Fibroblast of skin of scalp (primary cell): ENCODE data around the gene SLC9A9.

ENCODE experiments used
- DNase-seq: peaks from one replicate; pipeline ENCODE4 v3.0.0-alpha.2; 2013

The SLC9A9 gene

DNA sequence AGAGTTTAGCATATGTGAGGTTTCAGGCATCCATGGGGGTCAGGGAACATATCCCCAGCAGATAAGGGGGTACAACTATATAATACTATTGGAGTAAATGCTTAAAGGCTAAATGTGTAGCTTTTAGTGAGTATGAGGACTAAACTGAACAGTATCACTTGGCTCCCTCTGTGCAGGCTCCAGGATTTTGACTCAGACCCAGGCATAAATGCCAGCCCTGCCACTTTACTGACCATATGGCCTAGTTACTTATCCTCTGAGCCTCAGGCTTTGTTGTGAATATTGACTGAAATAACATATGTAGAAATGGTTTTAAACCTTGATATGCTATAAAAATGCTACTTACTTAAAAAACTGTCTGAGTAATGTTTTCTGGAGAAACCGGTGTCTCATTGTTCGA lies 577.1 kb downstream of the SLC9A9 start:
- DNase-seq: no peak

DNA sequence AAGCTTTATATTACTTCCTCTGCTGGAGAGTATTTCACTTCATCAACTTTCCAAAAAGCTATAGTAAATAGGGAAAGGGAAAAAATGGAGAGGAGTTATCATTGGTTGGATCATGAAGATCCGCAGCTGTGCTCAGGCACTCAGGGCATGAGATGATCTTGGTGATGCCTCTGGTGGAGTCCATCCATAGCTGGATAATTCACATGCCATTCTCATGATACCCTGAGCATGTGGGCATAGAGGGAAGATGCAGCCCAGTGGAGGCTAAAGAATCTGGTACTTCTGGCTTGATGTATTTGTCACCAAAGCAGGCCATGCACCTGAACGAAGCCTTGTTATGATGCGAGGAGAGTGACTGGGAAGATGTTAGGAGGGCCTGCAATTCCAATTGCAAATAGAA lies 578.5 kb downstream of the SLC9A9 start:
- DNase-seq: no peak

DNA sequence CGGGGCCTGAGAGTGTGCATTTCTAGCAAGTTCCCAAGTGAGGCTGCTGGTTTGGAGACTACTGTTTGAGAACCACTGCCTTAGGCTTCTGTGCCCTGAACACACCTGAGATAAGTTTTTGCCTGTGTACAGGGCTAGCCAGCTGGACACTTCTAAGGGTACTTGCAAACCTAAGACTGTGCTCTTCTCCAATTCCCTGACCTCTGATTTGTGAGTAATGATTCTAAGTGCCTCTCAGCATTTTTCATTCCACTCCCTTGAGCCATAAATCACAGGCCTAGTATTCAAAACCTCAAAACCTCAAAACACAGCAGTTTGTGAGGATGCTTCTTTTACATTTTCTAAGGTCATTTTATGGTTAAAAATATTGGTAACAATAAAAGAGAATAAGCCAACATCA lies 580.3 kb downstream of the SLC9A9 start:
- peak; percentile 37 for DNase-seq

DNA sequence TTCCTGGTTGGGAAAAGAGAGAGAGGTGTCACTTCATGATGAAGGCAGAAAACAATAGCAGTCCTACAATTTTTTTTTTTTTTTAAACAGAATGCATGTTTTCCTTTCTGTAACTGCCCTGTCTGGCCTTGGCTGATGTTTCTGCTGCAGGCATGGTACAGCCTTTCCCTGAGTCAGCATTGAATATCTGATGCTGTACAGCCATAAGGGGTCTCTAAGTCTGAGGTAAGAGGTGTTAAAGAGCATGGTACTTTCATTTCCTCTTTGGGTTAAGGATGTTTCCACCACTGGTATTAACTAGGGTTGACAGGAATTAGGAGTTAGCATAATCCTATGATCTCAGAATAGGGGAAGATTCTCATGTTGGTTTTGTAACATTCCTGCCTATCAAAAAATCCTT lies 581.3 kb downstream of the SLC9A9 start:
- DNase-seq: no peak

DNA sequence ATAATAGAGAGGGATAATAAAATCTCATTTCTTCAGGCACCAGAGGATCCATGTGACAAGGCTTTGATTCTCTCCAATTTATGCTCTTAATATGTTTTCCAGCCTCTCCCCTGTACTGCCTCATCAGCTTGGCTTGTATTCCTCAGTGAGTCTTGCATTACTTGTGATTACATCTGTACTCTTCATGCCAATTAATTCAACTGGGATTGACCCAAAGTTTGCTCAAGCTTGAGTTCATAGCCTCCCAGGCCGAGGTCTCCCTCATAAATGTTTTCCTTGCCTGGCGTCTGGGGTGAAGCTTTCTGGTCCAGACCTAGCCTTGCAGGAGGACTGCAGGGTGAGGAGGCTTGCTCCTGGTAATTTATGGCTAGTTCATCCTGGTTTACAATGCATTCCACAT lies 581.8 kb downstream of the SLC9A9 start:
- DNase-seq: no peak

DNA sequence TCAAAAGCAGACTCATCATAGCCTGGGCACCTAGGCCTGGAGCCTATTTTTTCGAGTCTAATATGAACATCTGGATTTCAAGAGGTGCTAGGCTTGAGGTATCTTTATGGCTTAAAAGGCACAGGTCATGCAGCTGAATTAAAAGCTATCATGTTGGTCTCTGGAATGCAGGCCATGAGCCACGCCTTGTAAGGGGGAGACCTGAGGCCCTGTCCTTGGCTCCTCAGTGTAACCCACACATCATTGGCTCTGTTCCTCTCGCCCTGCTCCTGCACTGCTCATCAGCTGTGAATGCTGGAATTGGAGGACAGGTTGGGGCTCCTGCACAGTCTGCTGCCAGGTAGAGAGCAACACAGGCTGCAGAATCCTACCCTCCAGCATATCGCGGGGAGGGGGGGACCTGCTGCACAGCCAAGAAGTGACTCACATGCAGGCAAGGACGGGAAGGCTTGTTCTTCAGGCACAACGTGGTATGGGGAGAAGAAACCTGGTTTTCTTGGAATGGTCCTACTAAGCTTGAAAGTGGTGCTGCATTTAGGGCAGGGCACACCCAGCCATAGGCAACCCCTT lies 582.7 kb downstream of the SLC9A9 start:
- DNase-seq: no peak

DNA sequence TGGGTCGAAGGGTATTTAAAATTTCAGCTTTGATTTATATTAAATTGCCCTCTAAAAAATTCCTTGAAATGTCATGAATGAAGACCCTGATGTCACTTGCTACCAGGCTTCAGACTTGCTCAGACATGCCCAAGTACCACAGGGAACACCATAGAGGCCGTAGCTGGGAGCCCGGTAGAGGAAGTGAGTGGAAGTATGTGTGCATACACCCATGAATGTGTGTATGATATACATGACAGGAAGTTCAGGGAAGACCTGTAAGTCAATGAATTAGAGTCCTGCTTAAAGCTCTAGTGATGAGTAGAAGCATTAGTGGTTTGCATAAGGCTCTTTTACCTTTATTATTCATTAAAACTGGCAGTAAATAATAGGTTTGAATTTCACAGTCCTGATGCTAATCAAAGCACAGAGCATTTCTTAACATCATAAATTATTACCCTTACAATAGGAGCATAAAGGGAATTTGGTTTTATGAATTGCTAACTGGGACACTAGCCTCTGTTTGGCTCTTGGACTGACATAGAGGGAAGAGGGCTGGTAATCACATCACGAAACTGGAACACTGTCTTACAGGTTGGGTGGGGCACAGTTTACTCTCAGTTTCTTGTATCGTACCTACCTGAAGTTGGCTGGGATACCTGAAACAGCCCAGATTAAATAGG lies 584.3 kb downstream of the SLC9A9 start:
- DNase-seq: no peak

DNA sequence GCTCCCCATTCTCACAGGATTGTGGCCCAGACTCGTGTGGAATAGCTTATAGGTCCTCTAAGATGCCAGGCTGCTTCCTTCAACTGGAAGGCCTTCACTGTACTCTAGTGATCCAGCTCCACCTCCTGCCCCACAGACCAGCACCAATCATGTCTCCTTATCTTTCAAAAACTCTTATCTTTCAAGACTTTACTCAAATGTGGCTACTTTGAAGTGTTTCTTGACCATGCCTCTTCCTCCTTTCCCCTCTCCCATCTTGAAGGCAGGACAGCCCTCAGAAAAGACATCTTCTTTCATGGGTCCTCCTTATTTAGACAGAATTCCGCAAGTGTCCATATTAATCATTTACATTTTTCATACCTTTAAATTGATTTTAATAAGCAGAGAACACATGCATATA lies 586.4 kb downstream of the SLC9A9 start:
- DNase-seq: no peak

DNA sequence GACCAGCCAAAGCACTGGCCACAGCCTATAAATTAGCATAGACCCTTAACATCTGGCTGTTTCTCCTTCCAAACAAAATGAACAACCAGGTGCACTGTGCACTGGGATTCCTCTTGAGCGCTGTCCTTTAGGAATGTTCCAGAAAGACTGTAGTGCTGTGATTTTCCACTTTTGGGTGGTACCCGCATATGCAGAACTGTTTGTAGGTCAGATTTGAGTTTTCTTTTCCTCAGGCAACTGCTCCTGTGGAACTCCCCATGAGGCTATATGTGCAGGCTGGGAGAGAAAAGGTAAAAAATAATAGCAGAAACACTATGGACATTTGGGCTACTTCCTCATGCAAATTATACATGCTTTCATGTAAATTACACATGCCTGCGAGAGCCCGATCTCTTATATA lies 589.6 kb downstream of the SLC9A9 start:
- no peak for DNase-seq

DNA sequence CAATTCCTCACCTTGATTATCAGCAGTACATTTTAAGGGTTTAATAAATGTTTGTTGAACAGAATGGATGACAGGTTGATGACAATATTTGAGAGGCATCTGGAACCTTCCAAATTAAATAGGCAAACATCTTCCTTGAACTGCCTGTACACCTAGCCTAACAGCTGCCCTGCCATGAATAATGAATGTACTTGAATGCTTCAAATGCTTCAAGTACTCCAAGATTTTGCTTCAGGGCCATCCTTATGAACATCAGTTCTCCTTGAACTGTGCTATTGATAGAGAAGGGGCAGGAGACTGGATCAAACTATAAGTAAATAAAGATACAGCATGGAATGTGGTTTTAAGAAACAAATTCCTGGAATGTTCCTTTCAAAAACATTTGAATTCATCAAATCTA lies 591.9 kb downstream of the SLC9A9 start:
- DNase-seq: no peak

DNA sequence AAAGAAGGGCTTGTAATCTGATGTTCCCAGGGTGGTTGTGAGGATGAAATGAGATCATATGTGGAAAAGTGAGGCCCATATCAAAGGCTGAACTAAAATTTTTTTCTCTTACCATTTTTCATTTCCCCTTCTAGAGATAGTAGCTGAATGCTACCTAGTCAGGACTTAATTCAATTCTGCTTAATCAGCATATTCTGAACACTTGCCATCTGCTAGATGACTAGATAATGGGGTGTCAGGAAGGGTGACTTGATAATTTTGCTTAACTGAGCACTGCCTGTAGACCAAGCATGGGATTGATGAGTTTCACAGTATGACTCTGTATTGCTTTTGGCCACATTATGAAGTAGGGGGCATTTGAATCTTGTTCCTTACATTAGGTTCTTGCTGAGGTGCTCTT lies 592.5 kb downstream of the SLC9A9 start:
- DNase-seq: no peak

DNA sequence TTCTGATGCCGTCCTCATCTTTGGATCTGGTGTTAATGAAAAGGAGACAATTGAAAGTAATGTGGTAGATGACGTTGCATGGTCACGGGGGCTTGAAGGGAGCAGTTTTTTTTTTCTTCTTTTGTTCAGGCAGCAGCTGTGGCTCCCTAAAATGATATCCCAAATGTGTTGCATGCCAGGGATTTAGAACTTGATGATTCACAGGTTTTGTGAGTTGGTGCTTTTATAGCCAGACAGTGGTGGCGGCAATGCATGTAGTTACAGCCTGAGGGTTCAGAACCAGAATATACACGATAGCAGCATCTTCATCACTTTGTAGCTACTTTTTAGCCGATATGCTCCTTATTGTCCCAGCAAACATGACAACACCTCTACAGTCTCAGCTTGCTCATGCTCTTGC lies 595.3 kb downstream of the SLC9A9 start:
- peak; percentile 53 for DNase-seq

DNA sequence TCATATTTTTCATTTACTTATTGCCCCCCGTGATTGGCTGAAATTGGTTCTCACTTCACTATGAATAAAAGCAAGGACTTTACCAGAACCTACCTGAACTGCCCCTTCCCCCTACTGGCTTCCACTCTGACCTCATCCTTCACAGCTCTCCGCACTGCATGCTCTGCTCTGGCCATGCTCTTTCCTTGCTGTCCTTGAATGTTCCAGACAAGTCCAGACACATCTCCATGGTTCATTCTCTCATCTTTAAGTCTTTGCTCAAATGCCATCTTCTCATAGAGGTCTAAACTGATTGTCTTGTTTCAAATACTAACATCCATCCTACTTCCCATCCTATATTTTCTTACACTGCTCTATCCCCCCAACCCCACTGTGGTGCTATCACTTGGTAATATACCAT lies 599.3 kb downstream of the SLC9A9 start:
- DNase-seq: no peak

DNA sequence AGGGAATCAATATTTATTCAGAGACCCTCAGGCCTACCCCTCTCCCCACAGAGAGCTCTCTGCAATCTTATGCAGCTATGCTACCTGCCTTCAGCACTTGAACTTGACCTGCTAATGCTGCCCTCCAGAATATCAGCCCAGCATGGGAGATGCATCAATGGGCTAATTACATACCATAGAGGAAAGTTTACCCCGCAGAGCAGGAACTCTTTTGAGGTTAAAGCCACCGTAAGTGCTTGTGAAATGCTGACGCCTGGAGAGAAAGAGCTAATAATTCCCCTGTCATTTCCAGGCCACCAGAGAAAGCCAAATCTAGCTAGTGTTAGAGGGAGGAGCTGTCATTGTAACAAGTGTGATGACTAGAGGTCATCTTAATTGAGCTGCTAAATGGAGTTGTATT lies 601.2 kb downstream of the SLC9A9 start:
- no peak for DNase-seq

DNA sequence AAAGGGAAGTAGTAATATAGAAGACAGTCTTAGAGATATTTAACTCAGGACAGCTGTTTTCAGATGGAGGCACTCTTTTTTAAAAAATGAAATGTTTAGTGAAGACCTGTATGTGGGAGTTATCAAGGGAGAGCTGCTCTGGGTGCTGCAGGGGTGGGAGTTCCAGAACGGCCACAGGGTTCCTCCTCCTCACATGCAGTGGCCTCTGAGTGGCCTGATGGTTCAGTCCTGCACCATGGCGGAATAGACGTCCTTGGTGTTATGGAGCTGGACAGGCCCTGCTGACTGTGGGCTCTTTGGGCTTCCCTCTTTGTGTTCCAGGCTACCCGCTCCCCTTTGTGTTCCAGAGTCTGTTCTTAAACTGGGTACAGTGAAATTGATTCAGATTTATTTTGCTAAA lies 602.6 kb downstream of the SLC9A9 start:
- no peak for DNase-seq

DNA sequence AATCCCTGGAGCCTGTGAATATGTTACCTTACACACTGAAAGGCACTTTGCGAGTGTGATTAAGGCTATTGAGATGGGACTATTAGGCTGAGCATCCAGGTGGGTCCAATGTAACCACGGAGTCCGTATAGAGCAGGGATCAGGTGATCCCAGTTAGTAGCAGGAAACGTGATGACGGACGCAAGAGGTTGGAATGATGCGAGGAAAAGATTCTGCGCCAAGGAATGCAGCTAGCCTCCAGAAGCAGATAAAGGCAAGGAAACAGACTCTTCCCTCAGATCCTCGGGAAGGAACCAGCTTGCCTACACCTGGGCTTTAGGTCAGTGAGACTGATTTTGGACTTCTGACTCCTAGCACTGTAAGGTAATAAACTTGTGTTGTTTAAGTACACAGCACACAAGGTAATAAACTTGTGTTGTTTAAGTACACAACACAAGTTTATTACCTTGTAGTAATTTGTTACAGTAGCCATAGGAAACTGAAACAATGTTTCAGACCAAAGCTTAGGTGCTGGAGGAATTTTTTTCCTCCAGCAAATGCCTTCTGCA lies 603.7 kb downstream of the SLC9A9 start:
- no peak for DNase-seq

DNA sequence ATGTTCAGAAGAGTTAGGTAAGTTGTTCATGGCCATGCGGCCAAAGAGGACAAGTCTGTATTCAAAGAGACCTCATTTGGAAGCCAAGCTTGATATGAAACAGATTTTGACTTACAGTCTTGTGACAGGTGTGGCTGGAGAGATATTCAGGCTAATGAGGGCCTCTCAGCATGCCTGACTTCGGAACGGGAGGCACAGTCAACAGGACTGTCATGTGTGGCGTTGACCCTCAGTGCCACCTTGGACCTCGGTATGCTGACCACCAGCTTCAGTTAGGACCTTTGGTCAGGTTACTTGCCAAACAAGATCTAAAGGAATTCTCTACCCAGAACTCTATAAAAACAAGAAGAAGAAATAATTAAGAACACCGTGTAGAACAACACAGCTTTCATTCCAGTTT lies 604.6 kb downstream of the SLC9A9 start:
- no peak for DNase-seq

DNA sequence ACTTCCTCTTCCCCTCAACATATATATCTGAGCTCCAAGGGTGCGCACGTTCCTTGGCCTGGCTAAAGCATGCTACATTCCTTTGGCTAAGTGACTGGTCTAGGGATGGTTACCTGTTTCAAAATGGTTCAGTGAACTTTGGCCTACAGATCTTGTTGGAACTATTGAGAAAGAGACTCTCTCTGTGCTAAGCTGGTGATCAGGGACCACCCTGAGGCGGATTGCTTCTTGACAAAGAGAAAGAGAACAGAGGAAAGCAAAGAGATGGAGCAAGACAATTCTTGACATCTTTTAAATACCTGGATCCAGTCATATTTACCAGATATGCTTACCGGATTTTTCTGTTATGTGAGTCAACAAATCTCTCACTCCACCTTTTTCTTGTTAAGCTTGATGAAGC lies 605.6 kb downstream of the SLC9A9 start:
- no peak for DNase-seq

DNA sequence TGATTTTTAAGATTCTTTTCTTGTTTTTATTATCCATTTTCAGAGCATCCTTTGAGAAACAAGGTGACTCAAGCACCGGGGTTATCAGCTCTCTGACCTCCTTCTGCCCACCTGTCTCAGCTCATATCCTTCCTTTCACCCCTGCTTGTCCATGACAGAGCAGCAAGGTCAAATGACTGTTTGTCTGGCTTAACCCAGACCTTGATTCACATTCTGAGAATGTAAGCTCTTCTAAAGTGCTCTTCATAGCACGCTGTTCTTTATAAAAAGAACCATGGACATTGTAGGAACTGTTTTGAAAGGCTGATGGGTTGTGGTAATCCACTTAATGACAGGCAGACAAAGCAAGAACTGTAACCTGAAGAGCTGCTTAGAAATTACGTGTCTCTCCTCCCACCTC lies 606.2 kb downstream of the SLC9A9 start:
- DNase-seq: no peak

DNA sequence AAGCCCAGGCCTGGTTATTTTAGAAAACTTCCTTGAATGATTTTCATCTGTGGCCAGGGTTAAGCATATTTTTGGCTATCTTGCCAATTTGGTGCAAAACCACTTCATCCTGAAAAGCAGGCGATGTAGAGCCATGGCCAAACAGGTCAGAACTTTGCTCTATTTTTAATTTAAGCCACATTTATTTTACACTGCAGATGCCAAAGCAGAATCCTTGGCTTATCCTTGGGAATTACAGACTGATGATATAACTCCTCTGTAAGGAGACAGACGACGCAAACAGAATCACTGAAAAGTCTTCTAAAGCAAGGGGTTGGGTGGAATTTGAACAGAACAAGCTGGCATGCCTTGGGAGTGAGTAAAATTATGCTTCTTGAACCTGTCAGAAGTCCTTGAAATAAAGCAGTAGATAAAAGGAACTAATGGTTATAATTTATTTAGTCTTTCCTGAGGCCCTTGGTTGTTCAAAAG lies 606.8 kb downstream of the SLC9A9 start:
- DNase-seq: peak; percentile 22

DNA sequence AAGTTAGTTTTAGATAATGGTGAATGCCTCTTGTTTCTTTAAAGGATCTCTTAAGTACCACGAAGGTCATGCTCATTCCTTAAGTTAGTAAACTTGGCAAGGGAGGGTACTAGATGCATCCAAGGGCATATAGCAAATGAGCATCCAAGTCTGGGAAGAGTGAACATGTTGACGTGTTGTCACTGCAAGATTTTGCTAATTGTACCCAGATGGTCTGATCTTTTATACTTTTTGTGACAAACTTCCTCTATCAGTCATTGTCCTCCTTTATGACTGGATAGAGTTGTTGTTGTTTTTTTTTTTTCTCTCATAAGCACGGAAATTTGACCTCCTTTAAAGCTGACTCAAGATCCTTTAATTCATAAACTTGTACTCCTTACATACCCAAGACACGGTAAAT lies 607.4 kb downstream of the SLC9A9 start:
- no peak for DNase-seq

DNA sequence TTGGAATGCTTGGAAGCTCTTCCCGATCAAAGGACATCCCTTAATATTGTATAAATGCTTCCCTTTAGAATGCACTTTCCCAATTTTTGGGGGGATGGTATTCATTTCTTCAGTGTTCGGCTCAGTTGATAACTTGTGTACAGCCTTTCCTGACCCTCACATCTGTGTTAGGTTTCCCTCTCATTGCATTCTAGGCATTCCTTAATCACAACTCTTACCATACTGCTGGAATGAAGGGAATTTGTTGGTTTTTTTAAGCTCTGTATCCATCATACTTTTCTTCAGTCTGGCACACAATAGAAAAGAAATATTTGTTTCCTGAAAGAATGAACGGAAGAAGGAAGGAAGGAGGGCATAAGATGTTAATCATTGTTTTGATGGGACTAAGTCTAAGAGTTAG lies 609.2 kb downstream of the SLC9A9 start:
- peak; percentile 77 for DNase-seq

DNA sequence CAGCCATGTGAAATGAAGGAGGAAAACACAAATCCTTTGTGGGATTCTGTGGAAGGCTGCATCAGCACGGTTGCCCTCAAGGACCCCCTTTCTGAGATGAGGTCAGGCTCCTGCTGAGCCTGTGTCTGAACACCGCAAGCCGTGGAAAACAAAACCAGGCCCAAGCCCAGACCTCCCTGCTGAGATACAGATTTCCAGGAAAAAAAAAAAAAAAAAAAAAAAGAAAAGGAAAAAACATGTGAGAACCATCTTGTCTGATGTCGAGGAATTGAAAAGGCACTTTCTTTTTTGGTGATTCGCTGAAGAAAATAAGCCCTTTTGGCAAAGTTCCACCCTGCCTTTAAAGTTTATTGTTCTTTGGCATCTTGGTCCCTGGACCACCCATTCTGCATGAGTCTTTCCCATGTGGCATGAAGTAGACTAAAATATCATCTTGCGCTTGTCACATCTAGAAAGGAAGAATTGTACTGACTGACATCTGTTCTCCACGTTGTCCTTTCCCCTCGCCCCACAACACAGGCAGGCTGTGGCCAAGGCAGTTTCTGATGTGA lies 611.1 kb downstream of the SLC9A9 start:
- DNase-seq: peak; percentile 68

DNA sequence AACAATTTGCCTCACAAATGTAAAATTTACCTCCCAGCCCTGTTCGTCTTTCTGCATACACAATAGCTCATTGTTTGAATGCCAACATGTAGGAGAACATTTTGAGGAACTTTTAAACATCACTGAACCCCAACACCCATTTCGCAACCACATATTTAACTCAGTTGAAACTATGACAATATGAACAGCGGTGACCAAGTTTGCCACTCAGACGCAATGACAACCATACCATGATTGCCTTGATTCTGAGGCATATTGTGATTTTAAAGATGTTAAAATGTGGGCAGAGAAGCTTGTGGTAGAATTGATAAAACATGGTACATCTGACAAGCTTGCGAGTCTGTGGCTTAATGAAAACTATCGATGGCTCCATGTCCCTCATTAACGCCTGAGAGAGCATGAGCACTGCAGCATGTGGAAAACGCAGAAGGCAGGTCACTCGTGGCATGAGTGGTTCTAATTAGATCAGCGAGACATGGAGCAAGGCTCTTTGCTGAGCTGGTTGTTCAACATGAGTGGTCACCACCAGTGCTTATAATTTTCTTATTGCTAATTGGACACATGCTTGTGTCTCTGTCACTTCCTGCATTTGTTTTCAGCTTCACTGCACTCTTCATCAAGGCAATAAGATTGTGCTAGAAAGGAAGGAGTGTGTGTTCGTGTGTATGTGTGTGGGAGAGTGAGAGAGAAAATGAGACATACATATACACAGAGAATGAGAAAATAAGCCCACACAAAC lies 611.9 kb downstream of the SLC9A9 start:
- DNase-seq: no peak
